H1 (cell line): ENCODE data around the gene SMIM29. TPM values are rescaled to one million over a fixed set of nuclear protein-coding genes. Genes with fewer than 3 reads are reported as not detected.

Experiments used
- CTCF ChIA-PET: fragments of 300-600 bp; sonication (Branson Sonifier 250); formaldehyde crosslinking; loops from one replicate; lab custom pipeline; 2021; ENCODE audit not compliant: partially characterized antibody; lab: Charles Lee
- POLR2A ChIA-PET: fragments of 300-600 bp; sonication (Branson Sonifier 250); formaldehyde crosslinking; loops from one replicate; lab custom pipeline; 2021; ENCODE audit warnings: inconsistent platforms; ENCODE audit not compliant: partially characterized antibody; lab: Charles Lee
- DNase-seq, 2 experiments: peaks; one replicate each; pipeline versions ENCODE4 v3.0.0 to v3.0.0-alpha.2; 2010 to 2022; ENCODE audit warnings: low spot score in 2 of 2, low read depth in 1 of 2, mixed read lengths in 1 of 2
- FAIRE-seq: peaks from 2 replicates; lab custom pipeline; 2011; peaks lifted over from hg19 to GRCh38; lab: Jason Lieb, UNC
- H2AFZ ChIP-seq: 2 replicates; pipeline ENCODE4 v1.8.1; 2012; ENCODE audit warnings: low read length, inconsistent platforms
- H2AK5ac ChIP-seq: 2 replicates; pipeline ENCODE4 v1.6.1; 2013; ENCODE audit warnings: low read depth, low read length
- H2BK120ac ChIP-seq: replicated peaks from 2 replicates; pipeline ENCODE3; 2013; ENCODE audit warnings: low read depth, low read length, inconsistent platforms
- H2BK12ac ChIP-seq: 2 replicates; pipeline ENCODE4 v1.6.1; 2013; ENCODE audit warnings: low read depth, low read length
- H2BK15ac ChIP-seq: 2 replicates; pipeline ENCODE4 v1.6.1; 2013; ENCODE audit warnings: low read length
- H2BK20ac ChIP-seq: 2 replicates; pipeline ENCODE4 v1.6.1; 2013; ENCODE audit warnings: low read length
- H2BK5ac ChIP-seq: 2 replicates; pipeline ENCODE4 v1.6.1; 2013; ENCODE audit warnings: low read depth, low read length
- H3K14ac ChIP-seq: 2 replicates; pipeline ENCODE4 v1.6.1; 2013; ENCODE audit warnings: inconsistent platforms; ENCODE audit not compliant: insufficient read length
- H3K18ac ChIP-seq: 2 replicates; pipeline ENCODE4 v1.6.1; 2013; ENCODE audit warnings: low read length; ENCODE audit errors: extremely low read depth
- H3K23ac ChIP-seq: 2 replicates; pipeline ENCODE4 v1.6.1; 2013; ENCODE audit warnings: inconsistent platforms; ENCODE audit not compliant: insufficient read length
- H3K23me2 ChIP-seq: 2 replicates; pipeline ENCODE4 v1.6.1; 2013; ENCODE audit warnings: low read depth, low read length
- H3K27ac ChIP-seq: 2 replicates; pipeline ENCODE4 v1.6.1; 2011; ENCODE audit warnings: low read depth, low read length, inconsistent platforms
- H3K27me3 ChIP-seq, 4 experiments: replicated peaks in 1 of 4; 1 replicate in 1 of 4; 2 replicates in 3 of 4; pipeline versions ENCODE4 v1.6.1 to v1.8.1; 2011 to 2013; ENCODE audit warnings: low read length in 3 of 4, mild to moderate bottlenecking in 3 of 4, inconsistent platforms in 2 of 4, mixed read lengths in 2 of 4, moderate library complexity in 1 of 4; ENCODE audit not compliant: control insufficient read depth in 3 of 4, insufficient read depth in 3 of 4; ENCODE audit errors: extremely low read depth in 1 of 4
- H3K36me3 ChIP-seq, 4 experiments: 2 replicates each; pipeline versions ENCODE4 v1.6.1 to v1.8.1; 2011 to 2013; ENCODE audit warnings: mild to moderate bottlenecking in 4 of 4, low read length in 3 of 4, moderate library complexity in 2 of 4, control low read depth in 1 of 4, inconsistent platforms in 1 of 4; ENCODE audit not compliant: insufficient read depth in 4 of 4, control insufficient read depth in 2 of 4
- H3K4ac ChIP-seq: replicated peaks from 2 replicates; pipeline ENCODE3; 2013; ENCODE audit warnings: low read length, low read depth, mixed read lengths, inconsistent platforms; ENCODE audit not compliant: insufficient read length
- H3K4me1 ChIP-seq, 4 experiments: replicated peaks in 1 of 4; 1 replicate in 1 of 4; 2 replicates in 3 of 4; pipeline versions ENCODE4 v1.6.1 to v1.8.1; 2011 to 2013; ENCODE audit warnings: low read length in 3 of 4, inconsistent platforms in 2 of 4, mixed read lengths in 1 of 4; ENCODE audit not compliant: insufficient read depth in 4 of 4, control insufficient read depth in 3 of 4
- H3K4me2 ChIP-seq, 2 experiments: 2 replicates each; pipeline versions ENCODE4 v1.6.1 to v1.8.1; 2011 to 2013; ENCODE audit warnings: low read depth in 2 of 2, low read length in 2 of 2, control low read depth in 1 of 2, inconsistent platforms in 1 of 2, mild to moderate bottlenecking in 1 of 2; ENCODE audit not compliant: insufficient read depth in 1 of 2
- H3K4me3 ChIP-seq, 4 experiments: fragments of 200-600, 300-600 bp in 1 of 4; sonication (generic), shearing (Covaris generic), sonication (Bioruptor Twin) in 1 of 4; 2 replicates each; pipeline versions ENCODE4 v1.5.1 to v1.8.1; 2011 to 2016; ENCODE audit warnings: low read length in 4 of 4, low read depth in 3 of 4, control low read depth in 2 of 4, inconsistent platforms in 2 of 4, mild to moderate bottlenecking in 2 of 4, mixed read lengths in 1 of 4, moderate library complexity in 1 of 4; ENCODE audit not compliant: insufficient read depth in 2 of 4; ENCODE audit errors: extremely low read depth in 1 of 4
- H3K56ac ChIP-seq: replicated peaks from 2 replicates; pipeline ENCODE3; 2013; ENCODE audit warnings: low read depth, mild to moderate bottlenecking, mixed read lengths, low read length, inconsistent platforms; ENCODE audit not compliant: insufficient read length
- H3K79me1 ChIP-seq: 2 replicates; pipeline ENCODE4 v1.6.1; 2013; ENCODE audit warnings: low read depth, low read length, control low read depth
- H3K79me2 ChIP-seq, 2 experiments: 2 replicates each; pipeline versions ENCODE4 v1.6.1 to v1.8.1; 2012 to 2013; ENCODE audit warnings: low read length in 2 of 2, mild to moderate bottlenecking in 2 of 2, inconsistent platforms in 1 of 2; ENCODE audit not compliant: insufficient read depth in 2 of 2, control insufficient read depth in 1 of 2
- H3K9ac ChIP-seq, 4 experiments: replicated peaks in 1 of 4; 1 replicate in 1 of 4; 2 replicates in 3 of 4; pipeline versions ENCODE4 v1.6.1 to v1.8.1; 2011 to 2013; ENCODE audit warnings: low read depth in 3 of 4, low read length in 3 of 4, control low read depth in 2 of 4, mild to moderate bottlenecking in 2 of 4, moderate library complexity in 2 of 4, inconsistent platforms in 1 of 4; ENCODE audit errors: extremely low read depth in 1 of 4
- H3K9me3 ChIP-seq, 2 experiments: 2 replicates each; pipeline versions ENCODE4 v1.6.1 to v1.8.1; 2012 to 2013; ENCODE audit warnings: mild to moderate bottlenecking in 2 of 2, moderate library complexity in 2 of 2, control low read depth in 1 of 2, inconsistent platforms in 1 of 2, low read depth in 1 of 2, low read length in 1 of 2, mixed read lengths in 1 of 2; ENCODE audit not compliant: insufficient read depth in 2 of 2
- H4K20me1 ChIP-seq, 2 experiments: replicated peaks in 1 of 2; 2 replicates each; pipeline versions ENCODE3 to v1.8.1; 2011 to 2013; ENCODE audit warnings: inconsistent platforms in 2 of 2, low read length in 2 of 2, mild to moderate bottlenecking in 1 of 2; ENCODE audit not compliant: insufficient read depth in 2 of 2, control insufficient read depth in 1 of 2
- H4K5ac ChIP-seq: 2 replicates; pipeline ENCODE4 v1.6.1; 2013; ENCODE audit warnings: low read length, low read depth, mixed read lengths, inconsistent platforms; ENCODE audit not compliant: insufficient read length
- H4K8ac ChIP-seq: 2 replicates; pipeline ENCODE4 v1.8.0; 2013; ENCODE audit warnings: mild to moderate bottlenecking, moderate library complexity, low read length, inconsistent platforms; ENCODE audit not compliant: insufficient read depth; ENCODE audit errors: extremely low read depth
- H4K91ac ChIP-seq: replicated peaks from 2 replicates; pipeline ENCODE3; 2013; ENCODE audit warnings: low read length, mixed read lengths, inconsistent platforms; ENCODE audit not compliant: insufficient read length
- ASH2L ChIP-seq: fragments of 200-600, 300-600 bp; sonication (generic); IDR thresholded peaks from one replicate; pipeline ENCODE4 v1.7.1; 2017; ENCODE audit warnings: low read length
- CTCF ChIP-seq, 3 experiments: IDR thresholded peaks; 1 replicate in 2 of 3; 2 replicates in 1 of 3; pipeline versions ENCODE4 v1.5.1 to v1.6.1; 2011; ENCODE audit warnings: low read length in 3 of 3, mild to moderate bottlenecking in 3 of 3, inconsistent platforms in 2 of 3, low read depth in 1 of 3, moderate library complexity in 1 of 3; ENCODE audit not compliant: insufficient read depth in 1 of 3; ENCODE audit errors: control extremely low read depth in 1 of 3
- MAX ChIP-seq: IDR thresholded peaks from 2 replicates; pipeline ENCODE4 v1.6.1; 2012; ENCODE audit warnings: inconsistent platforms
- PHF8 ChIP-seq: fragments of 200-600 bp; sonication (generic); conservative IDR thresholded peaks from 2 replicates; pipeline ENCODE4 v1.7.1; 2012; ENCODE audit warnings: low read depth, mild to moderate bottlenecking, inconsistent platforms, low read length, moderate library complexity
- POLR2AphosphoS5 ChIP-seq: IDR thresholded peaks from 2 replicates; pipeline ENCODE4 v1.6.1; 2011; ENCODE audit warnings: low read depth, low read length
- RBBP5 ChIP-seq: IDR thresholded peaks from 2 replicates; pipeline ENCODE4 v1.7.1; 2012; ENCODE audit warnings: low read depth, mild to moderate bottlenecking, inconsistent platforms, low read length, moderate library complexity, borderline replicate concordance
- SP1 ChIP-seq: IDR thresholded peaks from 2 replicates; pipeline ENCODE4 v1.6.1; 2011; ENCODE audit warnings: low read depth, low read length
- TEAD4 ChIP-seq: IDR thresholded peaks from 2 replicates; pipeline ENCODE4 v1.6.1; 2012; ENCODE audit warnings: low read depth, low read length, inconsistent platforms, mixed read lengths
- WGBS, 2 experiments: shearing (Covaris generic) in 1 of 2; methylation state at CpG; one replicate each; pipeline versions ENCODE4 v1.1.6 to v1.1.7; 2013 to 2015; ENCODE audit warnings: low lambda C conversion rate in 2 of 2, mixed read lengths in 2 of 2, inconsistent platforms in 1 of 2, low coverage in 1 of 2, missing lambda C conversion rate in 1 of 2; ENCODE audit not compliant: insufficient replicate concordance in 2 of 2, insufficient coverage in 1 of 2, insufficient read length in 1 of 2; ENCODE audit errors: extremely low coverage in 1 of 2, missing lambda C conversion rate in 1 of 2; 5-methylcytosine and 5-hydroxymethylcytosine counted together
- polyA plus RNA-seq, 7 experiments: library from polyadenylated mRNA; depleted of rRNA in 3 of 7; stranded (reverse) in 5 of 7; unstranded in 2 of 7; fragments of >200 nt in 5 of 7; fragments of 200-250 nt in 2 of 7; gene quantifications; 1 replicate in 5 of 7; 2 replicates in 1 of 7; 4 replicates in 1 of 7; pipeline versions ENCODE4 v1.2.1 to v1.2.3, GENCODE V29; 2011 to 2013; ENCODE audit warnings: missing spikeins in 2 of 7, mixed read lengths in 2 of 7
- total RNA-seq: library from RNA; stranded (reverse); fragmentation: NEBNext Ultra II Directional; extraction: Animal tissue kit (Norgen Biotek cat#: 25700); gene quantifications from 2 replicates; pipeline ENCODE4 v1.2.1, GENCODE V29; 2021

Gene SMIM29
- total and polyA plus RNA-seq, 2 of the 8 experiments (the other 6 are each of a cell fraction or from before 2014, with no cell fraction given), result 7.0 to 22.4 TPM

DNA sequence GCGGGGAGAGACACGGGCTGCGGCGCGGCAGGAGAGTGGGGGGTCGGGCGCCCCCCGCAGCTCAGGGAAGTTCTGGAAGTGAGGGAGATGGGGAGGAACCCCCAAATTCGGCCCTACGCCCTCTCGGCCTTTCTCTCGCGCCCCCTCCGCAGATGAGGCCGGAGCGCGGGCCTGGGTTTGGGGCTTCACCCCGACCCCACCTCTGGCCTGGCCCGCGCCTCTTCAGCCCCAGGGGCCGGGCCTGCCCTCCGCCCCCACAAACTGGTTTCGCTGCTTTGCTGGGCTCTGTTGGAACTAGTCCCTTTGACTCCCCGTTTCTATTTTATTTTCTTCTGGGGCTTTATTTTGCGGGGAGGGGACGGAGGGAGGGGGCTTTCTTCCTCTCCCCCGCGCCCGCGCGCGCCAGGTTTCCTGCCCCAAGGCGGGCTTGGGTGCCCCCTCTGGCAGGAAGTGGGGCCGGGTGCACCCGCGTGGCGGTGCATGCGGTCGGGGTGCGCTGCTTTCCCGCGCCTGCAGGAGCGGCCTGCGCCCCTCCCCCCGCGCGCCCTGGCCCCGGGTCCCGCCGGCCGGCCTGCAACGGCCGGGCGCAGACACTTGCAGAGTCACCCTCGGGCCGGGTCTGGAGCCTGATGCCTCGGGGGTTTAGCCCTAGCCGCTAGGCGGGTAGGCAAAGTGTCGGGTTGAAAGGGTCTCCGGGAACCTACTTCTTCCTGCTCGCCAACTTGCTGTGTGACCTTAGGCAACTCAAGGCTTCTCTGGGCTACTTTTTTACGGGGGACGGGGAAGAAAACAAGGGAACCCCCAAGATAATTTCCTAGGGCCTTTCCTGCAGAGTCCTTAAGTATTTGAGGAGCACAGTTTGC is 10.9 kb downstream of the SMIM29 start:
- POLR2A ChIA-PET, result interaction anchor here (0.6 to 3.2 kb wide), 28 partner anchors 9 to 554 kb away, joined by 3 to 144 read pairs (median 5); partner anchors contain the start of genes BLTP3A, RPS10 and SMIM29
- Histone ChIP-seq H3K56ac (peak overlapping the region; percentile 85), H4K5ac (peak overlapping the region; percentile 84), H4K8ac (peak overlapping the region; percentile 91), H3K27me3 (no peaks in the 10 kb centered on the region), H2BK120ac (no peak overlapping the region), H3K9me3 (no peaks in the 10 kb centered on the region), H4K20me1 (peaks cover 43 to 45% of the 10 kb centered on the region in 2 experiments), H3K4me1 (peaks cover 10 to 46% (median 30%) of the 10 kb centered on the region in 4 experiments), H2BK15ac (no peak overlapping the region), H3K4me3 (peak overlapping the region; percentile 86 to 100 (median 98)), H3K9ac (peak overlapping the region; percentile 85 to 98 (median 88)), H3K27ac (peak overlapping the region; percentile 92), H3K4ac (no peak overlapping the region), H3K23me2 (peaks cover 12% of the 10 kb centered on the region), H2AFZ (no peak overlapping the region), H4K91ac (peak overlapping the region; percentile 66), H3K36me3 (peaks cover 27 to 45% (median 37%) of the 10 kb centered on the region in 4 experiments), H3K79me1 (peaks cover 11% of the 10 kb centered on the region), H3K4me2 (peak overlapping the region; percentile 81 to 89), H2BK20ac (no peak overlapping the region), H2BK5ac (peak overlapping the region; percentile 3; the same call in 1 of the 2 replicates), H3K23ac (no peak overlapping the region), H2AK5ac (no peak overlapping the region), H3K79me2 (peaks cover 38 to 57% of the 10 kb centered on the region in 2 experiments), H3K18ac (peak overlapping the region; percentile 71), H3K14ac (no peak overlapping the region), H2BK12ac (no peak overlapping the region)
- 1% methylated on average over 41 of the region's 64 CpGs; no CpG with 5 or more reads in 1 of the 2 experiments for WGBS, 2 experiments
- CTCF ChIA-PET, result interaction anchor here (1.2 to 1.9 kb wide), 4 partner anchors 14 to 45 kb away, joined by 3 to 17 read pairs (median 6); no protein-coding TSS in a partner anchor
- FAIRE-seq (no peak), DNase-seq (peak in 1 of 2 experiments; percentile 63)
- TF ChIP-seq PHF8 (peak; percentile 34; the same call in 1 of the 2 replicates), ASH2L (peak; percentile 22), POLR2AphosphoS5 (no peak; the same call in 1 of the 2 replicates), CTCF (IDR thresholded peaks at IDR 0.05; ENCODE audit: control extremely low read depth in 1 of 3, insufficient read depth in 1 of 3, low read depth in 1 of 3, low read length in 3 of 3) (peak in 2 of 3 experiments; percentile 31 to 39; a peak in 3 of 4 replicates), SP1 (no peak), TEAD4 (peak; percentile 11; the same call in 1 of the 2 replicates), MAX (peak; percentile 96), RBBP5 (no peak)
